ENCODE results near the gene RPS16. TPM values are rescaled to one million over a fixed set of nuclear protein-coding genes. Genes with fewer than 3 reads are reported as not detected.

Gene RPS16
- total and polyA plus RNA-seq, 7 donors: 1,186 to 3,255 (median 1,958) TPM

DNA sequence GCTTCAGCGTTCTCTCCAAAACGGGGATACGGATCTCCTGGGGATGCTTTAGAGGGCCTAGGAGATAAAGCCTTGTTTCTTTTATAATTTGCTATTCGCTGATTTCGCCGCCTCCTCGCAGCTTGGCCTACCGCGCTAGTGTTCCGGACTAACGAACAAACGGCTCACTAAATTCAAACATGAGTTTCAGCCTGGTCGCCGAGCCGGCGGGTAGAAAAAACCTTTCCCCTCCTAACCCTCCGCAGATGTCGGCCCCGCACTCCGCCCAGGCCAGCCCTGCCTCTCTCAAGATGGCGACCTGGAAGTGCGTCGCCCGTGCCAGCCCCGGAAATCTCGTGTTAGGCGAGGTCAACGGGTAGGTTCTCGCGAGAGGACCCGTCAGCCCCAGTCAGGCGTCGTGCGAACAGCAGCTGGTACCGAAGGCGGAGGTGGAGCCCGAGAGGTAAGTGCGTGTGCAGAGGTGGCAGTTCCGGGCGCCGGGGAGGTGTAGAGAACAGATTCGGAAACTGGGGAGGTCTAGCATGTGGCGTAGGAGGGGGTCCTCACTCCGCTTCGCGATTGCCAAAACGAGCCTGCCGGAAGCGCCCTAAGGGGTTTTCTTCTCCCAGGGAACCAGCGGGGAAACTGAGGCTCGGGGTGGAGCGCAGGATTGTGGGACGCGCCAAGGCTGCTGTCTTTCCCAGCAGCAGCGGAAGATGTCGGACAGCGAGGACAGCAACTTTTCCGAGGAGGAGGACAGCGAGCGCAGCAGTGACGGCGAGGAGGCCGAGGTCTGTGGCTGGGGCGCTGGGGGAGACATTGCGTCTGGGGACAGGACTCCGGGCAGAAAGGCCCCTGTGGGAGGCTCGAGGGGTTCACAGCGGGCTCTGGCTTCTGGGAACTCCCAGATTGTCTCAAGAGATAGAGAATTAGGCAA, 9.7 kb upstream of the RPS16 start, which contains the start of gene SUPT5H:
Gene SUPT5H (plus strand): TSS at position 387 of the 916 bp plus-strand sequence. CDS start 309 bp downstream, at position 696.
- TF ChIP-seq, protein P1, sequence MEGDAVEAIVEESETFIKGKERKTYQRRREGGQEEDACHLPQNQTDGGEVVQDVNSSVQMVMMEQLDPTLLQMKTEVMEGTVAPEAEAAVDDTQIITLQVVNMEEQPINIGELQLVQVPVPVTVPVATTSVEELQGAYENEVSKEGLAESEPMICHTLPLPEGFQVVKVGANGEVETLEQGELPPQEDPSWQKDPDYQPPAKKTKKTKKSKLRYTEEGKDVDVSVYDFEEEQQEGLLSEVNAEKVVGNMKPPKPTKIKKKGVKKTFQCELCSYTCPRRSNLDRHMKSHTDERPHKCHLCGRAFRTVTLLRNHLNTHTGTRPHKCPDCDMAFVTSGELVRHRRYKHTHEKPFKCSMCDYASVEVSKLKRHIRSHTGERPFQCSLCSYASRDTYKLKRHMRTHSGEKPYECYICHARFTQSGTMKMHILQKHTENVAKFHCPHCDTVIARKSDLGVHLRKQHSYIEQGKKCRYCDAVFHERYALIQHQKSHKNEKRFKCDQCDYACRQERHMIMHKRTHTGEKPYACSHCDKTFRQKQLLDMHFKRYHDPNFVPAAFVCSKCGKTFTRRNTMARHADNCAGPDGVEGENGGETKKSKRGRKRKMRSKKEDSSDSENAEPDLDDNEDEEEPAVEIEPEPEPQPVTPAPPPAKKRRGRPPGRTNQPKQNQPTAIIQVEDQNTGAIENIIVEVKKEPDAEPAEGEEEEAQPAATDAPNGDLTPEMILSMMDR (IDR thresholded peaks at IDR 0.05): no peak
- ATAC-seq: peak; percentile 98 to 100 (median 99)
- Histone ChIP-seq H3K27me3 (ENCODE audit: insufficient read depth in 3 of 3, low read length in 2 of 3) (no peaks in the 10 kb centered on the region), H3K4me3 (peak within 1 kb of the TSS; percentile 90), H3K27ac (peak within 1 kb of the TSS; percentile 95), H3K36me3 (ENCODE audit: insufficient read depth in 1 of 2, low read depth in 1 of 2) (peaks cover 0 to 24% of the 10 kb centered on the region in 2 donors), H3K4me1 (peaks cover 32% of the 10 kb centered on the region), H3K9me3 (no peaks in the 10 kb centered on the region)
- peak; percentile 97 to 98 for DNase-seq
- WGBS, 3 donors: 0 to 1% (median 0%) methylated on average over 59 to 68 of the region's 68 CpGs
- intact Hi-C loops (cut with DNase I): loop anchor here (10.0 kb wide), 1 partner anchor 89 kb away; the partner anchor contains the start of gene EID2B (in 2 of the 2)

DNA sequence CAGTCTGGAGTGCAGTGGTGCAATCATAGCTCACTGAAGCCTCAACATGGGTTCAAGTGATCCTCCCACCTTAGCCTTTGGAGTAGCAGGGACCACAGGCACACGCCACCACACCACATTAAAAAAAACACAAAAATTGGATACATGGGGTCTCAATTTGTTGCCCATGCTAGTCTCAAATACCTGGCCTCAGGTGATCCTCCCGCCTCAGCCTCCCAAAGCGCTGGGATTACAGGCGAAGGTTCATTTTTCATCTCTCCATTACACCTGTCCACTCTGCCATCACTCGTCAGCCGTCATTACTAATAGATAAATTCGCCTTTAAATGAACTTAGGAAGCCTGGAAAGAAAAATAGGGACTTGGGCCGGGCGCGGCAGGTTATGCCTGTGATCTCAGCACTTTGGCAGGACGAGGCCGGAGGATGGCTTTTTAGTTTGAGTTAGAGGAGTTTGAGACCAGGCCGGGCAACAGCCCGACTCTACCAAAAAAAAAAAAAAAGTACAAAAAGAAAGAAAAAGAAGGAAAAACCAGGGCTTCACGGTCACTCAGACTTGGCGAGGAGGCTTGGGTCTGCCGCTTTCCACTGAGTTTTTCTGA, 8.9 kb upstream of the RPS16 start:
- intact Hi-C loops (cut with DNase I): loop anchor here (10.0 kb wide), 1 partner anchor 90 kb away; the partner anchor contains the start of gene EID2B (in 2 of the 2)
- 2 to 3% (median 3%) methylated on average over 17 of the region's 17 CpGs for WGBS, 3 donors
- Histone ChIP-seq H3K4me1 (peaks cover 32% of the 10 kb centered on the region), H3K9me3 (no peaks in the 10 kb centered on the region), H3K27me3 (ENCODE audit: insufficient read depth in 3 of 3, low read length in 2 of 3) (no peaks in the 10 kb centered on the region), H3K4me3 (peak overlapping the region; percentile 90), H3K36me3 (ENCODE audit: insufficient read depth in 1 of 2, low read depth in 1 of 2) (peaks cover 0 to 22% of the 10 kb centered on the region in 2 donors), H3K27ac (peak overlapping the region; percentile 95)
- ATAC-seq: peak in 3 of 4 donors; percentile 5 to 28 (median 20)
- no peak for DNase-seq
- TF ChIP-seq, protein P1 (IDR thresholded peaks at IDR 0.05): no peak

DNA sequence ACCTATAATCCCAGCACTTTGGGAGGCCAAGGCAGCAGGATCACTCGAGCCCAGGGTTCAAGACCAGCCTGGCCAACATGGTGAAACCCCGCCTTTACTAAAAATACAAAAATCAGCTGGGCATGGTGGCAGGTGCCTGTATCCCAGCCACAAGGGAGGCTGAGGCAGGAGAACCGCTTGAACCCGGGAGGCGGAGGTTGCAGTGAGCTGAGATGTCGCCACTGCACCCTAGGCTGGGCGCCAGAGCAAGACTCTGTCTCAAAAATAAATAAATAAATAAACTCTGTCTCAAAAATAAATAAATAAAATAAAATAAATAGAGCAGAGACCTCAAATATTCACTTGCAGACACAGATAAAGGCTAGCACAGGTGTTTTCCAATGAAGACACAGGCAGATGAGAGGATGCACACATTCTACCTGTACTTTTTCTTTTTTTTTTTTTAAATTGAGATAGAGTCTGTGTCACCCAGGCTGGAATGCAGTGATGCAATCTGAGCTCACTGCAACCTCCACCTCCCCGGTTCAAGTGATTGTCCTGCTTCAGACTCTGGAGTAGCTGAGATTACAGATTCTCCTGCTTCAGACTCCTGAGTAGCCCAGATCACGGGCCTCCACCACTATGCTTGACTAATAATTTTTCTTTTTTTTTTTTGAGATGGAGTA, 2.7 kb upstream of the RPS16 start:
- intact Hi-C loops (cut with DNase I): loop anchor here in 1 of 2 donors (10.0 kb wide), 1 partner anchor 94 kb away; the partner anchor contains the start of gene SAMD4B
- no peaks in the 10 kb centered on the region for H3K9me3 ChIP-seq
- no peaks in the 10 kb centered on the region for H3K27me3 ChIP-seq (ENCODE audit: insufficient read depth in 3 of 3, low read length in 2 of 3)
- TF ChIP-seq, protein P1 (IDR thresholded peaks at IDR 0.05): no peak
- H3K36me3 ChIP-seq (ENCODE audit: insufficient read depth in 1 of 2, low read depth in 1 of 2): peaks cover 7 to 18% of the 10 kb centered on the region in 2 donors
- H3K27ac ChIP-seq: no peak overlapping the region
- DNase-seq: no peak
- H3K4me1 ChIP-seq: peaks cover 18% of the 10 kb centered on the region
- no peak overlapping the region for H3K4me3 ChIP-seq
- no peak for ATAC-seq
- WGBS, 3 donors: 81 to 87% (median 84%) methylated on average over 9 of the region's 9 CpGs

DNA sequence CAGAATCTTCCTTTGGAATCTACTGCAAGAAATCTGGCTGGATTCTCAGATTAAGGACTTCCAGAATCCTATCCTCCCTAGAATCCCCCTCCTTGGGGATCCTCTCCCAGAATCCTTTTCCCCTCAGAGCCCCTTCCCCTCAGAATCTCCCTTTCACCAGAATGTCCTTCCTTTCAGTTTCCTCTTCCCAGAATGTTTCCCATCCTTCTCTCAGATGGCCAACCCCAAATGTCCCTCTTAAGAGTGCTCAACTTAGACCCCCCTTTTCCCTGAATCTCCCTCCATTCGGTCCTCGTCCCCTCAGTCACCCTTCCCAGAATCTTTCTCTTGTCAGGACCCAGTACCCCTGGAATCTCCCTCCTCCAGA, 584 bp upstream of the RPS16 start:
- Histone ChIP-seq H3K4me3 (peak overlapping the region; percentile 96), H3K27ac (peak overlapping the region; percentile 93), H3K4me1 (peaks cover 18% of the 10 kb centered on the region), H3K9me3 (no peaks in the 10 kb centered on the region), H3K27me3 (ENCODE audit: insufficient read depth in 3 of 3, low read length in 2 of 3) (no peaks in the 10 kb centered on the region), H3K36me3 (ENCODE audit: insufficient read depth in 1 of 2, low read depth in 1 of 2) (peaks cover 7 to 39% of the 10 kb centered on the region in 2 donors)
- DNase-seq (no peak), ATAC-seq (peak in 1 of 4 donors; percentile 3)
- TF ChIP-seq, protein P1 (IDR thresholded peaks at IDR 0.05): no peak
- 0 to 1% (median 0%) methylated on average over 2 of the region's 2 CpGs for WGBS, 3 donors
- intact Hi-C loops (cut with DNase I): loop anchor here in 1 of 2 donors (10.0 kb wide), 1 partner anchor 92 kb away; the partner anchor contains the start of gene SAMD4B
